ENCODE data around the gene TMEM176B.

The TMEM176B gene

GRCh38 chr7:150831851-150832250, 31.7 kb upstream of the TMEM176B start:
- no peak for DNase-seq (ENCODE audit: low spot score)
- in situ Hi-C loops (cut with MboI; ENCODE audit: low pct_unique_long_range_greater_than_20kb, low sequenced_read_pairs, unreplicated experiment), result no loop called here

GRCh38 chr7:150830937-150831336, 30.8 kb upstream of the TMEM176B start:
- DNase-seq (ENCODE audit: low spot score), result no peak
- in situ Hi-C loops (cut with MboI; ENCODE audit: low pct_unique_long_range_greater_than_20kb, low sequenced_read_pairs, unreplicated experiment), result no loop called here
- no peak for TF ChIP-seq CTCF (IDR thresholded peaks at IDR 0.05; ENCODE audit: extremely low read depth, insufficient read depth, missing control alignments)

More at GRCh38 chr7:150831851-150832250, 31.7 kb upstream of the TMEM176B start:
- no peak for TF ChIP-seq CTCF (IDR thresholded peaks at IDR 0.05; ENCODE audit: extremely low read depth, insufficient read depth, missing control alignments)

- DNase-seq (ENCODE audit: low spot score), result no peak
- TF ChIP-seq CTCF (IDR thresholded peaks at IDR 0.05; ENCODE audit: extremely low read depth, insufficient read depth, missing control alignments), result no peak
- in situ Hi-C loops (cut with MboI; ENCODE audit: low pct_unique_long_range_greater_than_20kb, low sequenced_read_pairs, unreplicated experiment), result no loop called here
These were observed 29.3 kb upstream of the TMEM176B start for GRCh38 chr7:150829426-150829825.

- in situ Hi-C loops (cut with MboI; ENCODE audit: low pct_unique_long_range_greater_than_20kb, low sequenced_read_pairs, unreplicated experiment), result no loop called here
- no peak for DNase-seq (ENCODE audit: low spot score)
- TF ChIP-seq CTCF (IDR thresholded peaks at IDR 0.05; ENCODE audit: extremely low read depth, insufficient read depth, missing control alignments), result peak; percentile 6
These were observed 28.2 kb upstream of the TMEM176B start for GRCh38 chr7:150828384-150828783.

GRCh38 chr7:150826061-150826849, 26.1 kb upstream of the TMEM176B start:
- no peak for TF ChIP-seq CTCF (IDR thresholded peaks at IDR 0.05; ENCODE audit: extremely low read depth, insufficient read depth, missing control alignments)
- in situ Hi-C loops (cut with MboI; ENCODE audit: low pct_unique_long_range_greater_than_20kb, low sequenced_read_pairs, unreplicated experiment), result no loop called here
- DNase-seq (ENCODE audit: low spot score), result no peak

- TF ChIP-seq CTCF (IDR thresholded peaks at IDR 0.05; ENCODE audit: extremely low read depth, insufficient read depth, missing control alignments), result no peak
- in situ Hi-C loops (cut with MboI; ENCODE audit: low pct_unique_long_range_greater_than_20kb, low sequenced_read_pairs, unreplicated experiment), result no loop called here
- no peak for DNase-seq (ENCODE audit: low spot score)
These were observed 24.4 kb upstream of the TMEM176B start for GRCh38 chr7:150824379-150825177.
